Measurements from ENCODE around the gene SEPTIN12. TPM values are rescaled to one million over a fixed set of nuclear protein-coding genes. Genes with fewer than 3 reads are reported as not detected.

Gene SEPTIN12
- total and polyA plus RNA-seq, 2 of the 4 experiments (the other 2 are of a cell fraction): not detected

DNA sequence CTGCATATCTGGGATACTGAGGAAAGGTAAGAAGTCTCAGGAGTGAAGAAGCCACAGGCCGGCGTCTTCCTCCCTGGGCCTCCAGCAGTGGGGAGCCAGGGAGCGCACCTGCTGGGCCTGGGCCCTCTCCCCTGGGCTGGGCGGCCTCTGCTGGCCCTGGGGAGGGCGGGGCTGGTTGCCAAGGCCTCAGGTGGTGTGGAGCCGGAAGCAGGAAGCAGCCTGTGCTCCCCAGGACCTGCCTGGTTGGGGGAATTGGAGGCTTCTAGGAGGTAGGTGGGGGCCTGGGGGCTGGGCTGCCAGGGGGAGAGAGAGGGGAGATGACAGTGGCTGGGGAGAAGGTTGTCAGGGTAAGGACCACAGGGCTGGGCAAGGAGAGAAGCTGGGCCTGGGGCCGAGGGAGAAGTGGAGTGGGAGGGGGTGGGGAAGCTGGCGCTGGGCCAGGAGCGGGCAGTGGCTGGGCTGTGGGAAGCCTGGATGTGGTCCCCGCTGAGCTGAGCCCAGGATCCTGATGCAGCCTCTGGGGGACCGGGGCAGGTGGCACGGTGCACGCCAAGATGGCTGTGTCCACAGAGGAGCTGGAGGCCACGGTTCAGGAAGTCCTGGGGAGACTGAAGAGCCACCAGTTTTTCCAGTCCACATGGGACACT lies 7.2 kb upstream of the SEPTIN12 start, which contains the start of gene SMIM22:
Gene SMIM22, plus strand, starts transcription at position 189 of the 647 bp plus-strand sequence. Its CDS starts 366 bp downstream, at position 555.
- H2AFZ ChIP-seq (replicated peaks; ENCODE audit: low read length, poor library complexity): no peak within 1 kb of the TSS
- no peak within 1 kb of the TSS for H2AK9ac ChIP-seq (replicated peaks; ENCODE audit: low read depth, low read length, poor library complexity)
- no peak within 1 kb of the TSS for H2BK120ac ChIP-seq (ENCODE audit: low read depth, low read length)
- TF ChIP-seq POLR2A (IDR thresholded peaks at IDR 0.05; ENCODE audit: low read depth, low read length) (no peak), RFX5 (IDR thresholded peaks at IDR 0.05; ENCODE audit: low read depth, low read length) (no peak), SMC3 (IDR thresholded peaks at IDR 0.05; ENCODE audit: low read depth, low read length) (no peak), CEBPB (IDR thresholded peaks at IDR 0.05; ENCODE audit: low read depth, low read length) (no peak), BHLHE40 (IDR thresholded peaks at IDR 0.05; ENCODE audit: low read depth, low read length) (no peak), FOS (IDR thresholded peaks at IDR 0.05; ENCODE audit: low read depth, low read length) (no peak), CHD1 (IDR thresholded peaks at IDR 0.05; ENCODE audit: low read depth, low read length) (no peak), MXI1 (IDR thresholded peaks at IDR 0.05; ENCODE audit: borderline replicate concordance, low read depth, low read length) (no peak)
- TF ChIP-seq, protein P1, sequence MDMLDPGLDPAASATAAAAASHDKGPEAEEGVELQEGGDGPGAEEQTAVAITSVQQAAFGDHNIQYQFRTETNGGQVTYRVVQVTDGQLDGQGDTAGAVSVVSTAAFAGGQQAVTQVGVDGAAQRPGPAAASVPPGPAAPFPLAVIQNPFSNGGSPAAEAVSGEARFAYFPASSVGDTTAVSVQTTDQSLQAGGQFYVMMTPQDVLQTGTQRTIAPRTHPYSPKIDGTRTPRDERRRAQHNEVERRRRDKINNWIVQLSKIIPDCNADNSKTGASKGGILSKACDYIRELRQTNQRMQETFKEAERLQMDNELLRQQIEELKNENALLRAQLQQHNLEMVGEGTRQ (IDR thresholded peaks at IDR 0.05; ENCODE audit: low read depth, low read length): no peak
- TF ChIP-seq, protein P2, sequence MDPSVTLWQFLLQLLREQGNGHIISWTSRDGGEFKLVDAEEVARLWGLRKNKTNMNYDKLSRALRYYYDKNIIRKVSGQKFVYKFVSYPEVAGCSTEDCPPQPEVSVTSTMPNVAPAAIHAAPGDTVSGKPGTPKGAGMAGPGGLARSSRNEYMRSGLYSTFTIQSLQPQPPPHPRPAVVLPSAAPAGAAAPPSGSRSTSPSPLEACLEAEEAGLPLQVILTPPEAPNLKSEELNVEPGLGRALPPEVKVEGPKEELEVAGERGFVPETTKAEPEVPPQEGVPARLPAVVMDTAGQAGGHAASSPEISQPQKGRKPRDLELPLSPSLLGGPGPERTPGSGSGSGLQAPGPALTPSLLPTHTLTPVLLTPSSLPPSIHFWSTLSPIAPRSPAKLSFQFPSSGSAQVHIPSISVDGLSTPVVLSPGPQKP (IDR thresholded peaks at IDR 0.05; ENCODE audit: borderline replicate concordance, low read depth, low read length): no peak
- TF ChIP-seq, protein P3, sequence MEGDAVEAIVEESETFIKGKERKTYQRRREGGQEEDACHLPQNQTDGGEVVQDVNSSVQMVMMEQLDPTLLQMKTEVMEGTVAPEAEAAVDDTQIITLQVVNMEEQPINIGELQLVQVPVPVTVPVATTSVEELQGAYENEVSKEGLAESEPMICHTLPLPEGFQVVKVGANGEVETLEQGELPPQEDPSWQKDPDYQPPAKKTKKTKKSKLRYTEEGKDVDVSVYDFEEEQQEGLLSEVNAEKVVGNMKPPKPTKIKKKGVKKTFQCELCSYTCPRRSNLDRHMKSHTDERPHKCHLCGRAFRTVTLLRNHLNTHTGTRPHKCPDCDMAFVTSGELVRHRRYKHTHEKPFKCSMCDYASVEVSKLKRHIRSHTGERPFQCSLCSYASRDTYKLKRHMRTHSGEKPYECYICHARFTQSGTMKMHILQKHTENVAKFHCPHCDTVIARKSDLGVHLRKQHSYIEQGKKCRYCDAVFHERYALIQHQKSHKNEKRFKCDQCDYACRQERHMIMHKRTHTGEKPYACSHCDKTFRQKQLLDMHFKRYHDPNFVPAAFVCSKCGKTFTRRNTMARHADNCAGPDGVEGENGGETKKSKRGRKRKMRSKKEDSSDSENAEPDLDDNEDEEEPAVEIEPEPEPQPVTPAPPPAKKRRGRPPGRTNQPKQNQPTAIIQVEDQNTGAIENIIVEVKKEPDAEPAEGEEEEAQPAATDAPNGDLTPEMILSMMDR (conservative IDR thresholded peaks at IDR 0.05; ENCODE audit: low read depth, low read length): no peak
- no peak within 1 kb of the TSS for H4K8ac ChIP-seq (ENCODE audit: low read depth in 2 of 2, low read length in 2 of 2)
- H3K4me1 ChIP-seq (ENCODE audit: control insufficient read depth, insufficient read depth, low read length): no peaks in the 10 kb centered on the region
- H3K18ac ChIP-seq (ENCODE audit: low read depth, low read length): no peak within 1 kb of the TSS
- H3K9ac ChIP-seq (ENCODE audit: low read depth, low read length): no peak within 1 kb of the TSS
- intact Hi-C loops (cut with micrococcal nuclease): no loop called here
- H3K23ac ChIP-seq (ENCODE audit: low read depth, low read length): no peak within 1 kb of the TSS
- no peaks in the 10 kb centered on the region for H3K9me3 ChIP-seq (ENCODE audit: control insufficient read depth, insufficient read depth, low read length)
- no peak within 1 kb of the TSS for H4K91ac ChIP-seq (ENCODE audit: insufficient read depth, low read depth, low read length)
- H2AK5ac ChIP-seq (ENCODE audit: low read depth, low read length): no peak within 1 kb of the TSS
- H3K27me3 ChIP-seq (ENCODE audit: control insufficient read depth, insufficient read depth, low read length): no peaks in the 10 kb centered on the region
- H3K36me3 ChIP-seq (ENCODE audit: control insufficient read depth, insufficient read depth, low read length): peaks cover 2% of the 10 kb centered on the region; the same call in 1 of the 2 replicates
- H2BK15ac ChIP-seq (ENCODE audit: low read depth, low read length): no peak within 1 kb of the TSS
- CTCF ChIA-PET: no interaction called here
- H3K4me2 ChIP-seq (ENCODE audit: low read depth, low read length): no peak within 1 kb of the TSS
- POLR2A ChIA-PET (ENCODE audit: unreplicated experiment): no interaction called here
- DNase-seq (no peak), ATAC-seq (ENCODE audit: low read depth) (no peak)
- dilution Hi-C loops (cut with HindIII; ENCODE audit: low sequenced_read_pairs, unreplicated experiment): no loop called here
- H3K4ac ChIP-seq (ENCODE audit: low read depth, low read length): no peak within 1 kb of the TSS
- H2BK20ac ChIP-seq (ENCODE audit: low read depth, low read length): no peak within 1 kb of the TSS
- no peaks in the 10 kb centered on the region for H3K79me1 ChIP-seq (ENCODE audit: low read depth in 1 of 2, low read length in 2 of 2)
- no peaks in the 10 kb centered on the region for H4K20me1 ChIP-seq (ENCODE audit: insufficient read depth, low read length)
- no peak within 1 kb of the TSS for H3K14ac ChIP-seq (replicated peaks; ENCODE audit: low read depth, low read length)
- H2BK5ac ChIP-seq (ENCODE audit: low read depth, low read length, poor library complexity, severe bottlenecking): no peak within 1 kb of the TSS
- no peak within 1 kb of the TSS for H4K5ac ChIP-seq (ENCODE audit: low read depth, low read length)
- in situ Hi-C loops (cut with MboI; ENCODE audit: low sequenced_read_pairs): no loop called here
- H3K27ac ChIP-seq (ENCODE audit: insufficient read depth, low read length): no peak within 1 kb of the TSS
- no peak within 1 kb of the TSS for H3K4me3 ChIP-seq (ENCODE audit: insufficient read depth, low read depth, low read length)
- no TSS peak for BruUV-seq (replicated peaks)
- H3K9me1 ChIP-seq (ENCODE audit: insufficient read depth, low read length): 0 out of 2 replicates have a peak, but pooled peaks cover 3% of the 10 kb centered on the region
- H3K56ac ChIP-seq (ENCODE audit: extremely low read depth, insufficient read depth, low read length): no peak within 1 kb of the TSS
- 34% methylated on average over 2 of the region's 14 CpGs; no CpG with 5 or more reads in 1 of the 2 experiments for WGBS, 2 experiments (ENCODE audit: extremely low coverage in 2 of 2, insufficient read length in 1 of 2)

All from IMR-90 (cell line).